Right cardiac atrium (tissue), 5 donors: ENCODE measurements around the gene ASCC3. TPM values are rescaled to one million over a fixed set of nuclear protein-coding genes. Genes with fewer than 3 reads are reported as not detected.

Source experiments
- ATAC-seq, 2 donors: fragments of 200-7000 bp; cut with Tn5 transposase; one replicate each; pipeline versions ENCODE4 v1.8.0 to v1.9.1; 2020; ENCODE audit warnings: moderate library complexity in 2 of 2, mild to moderate bottlenecking in 1 of 2
- DNase-seq, 3 donors: peaks; one replicate each; pipeline ENCODE4 v3.0.0-alpha.2; 2020
- H3K27ac ChIP-seq: one replicate; pipeline ENCODE4 v1.5.1; 2013; ENCODE audit warnings: mild to moderate bottlenecking, low read length, control low read depth, moderate library complexity
- H3K27me3 ChIP-seq: one replicate; pipeline ENCODE4 v1.6.1; 2013; ENCODE audit not compliant: control insufficient read depth, insufficient read depth
- H3K4me1 ChIP-seq: one replicate; pipeline ENCODE4 v1.6.1; 2013; ENCODE audit warnings: low read length; ENCODE audit not compliant: control insufficient read depth, insufficient read depth
- H3K4me3 ChIP-seq: one replicate; pipeline ENCODE4 v1.5.1; 2013; ENCODE audit warnings: low read length, control low read depth
- H3K9me3 ChIP-seq: one replicate; pipeline ENCODE4 v1.6.1; 2013; ENCODE audit warnings: low read length; ENCODE audit not compliant: control insufficient read depth
- WGBS: extraction: QIAGEN DNeasy Blood & Tissue Kit; methylation state at CpG from one replicate; pipeline ENCODE4 v1.1.7; 2013; 5-methylcytosine and 5-hydroxymethylcytosine counted together
- intact Hi-C, 4 donors: fragments of 100-400 bp; cut with DNase I; formaldehyde crosslinking; loops; one replicate each; pipeline versions ENCODE4 v1.11.0 to v1.14.0; 2022 to 2023
- polyA plus RNA-seq: library from polyadenylated mRNA; stranded (reverse); fragments of 200-250 nt; gene quantifications from one replicate; pipeline ENCODE4 v1.2.3, GENCODE V29; 2013
- total RNA-seq, 4 donors: library from RNA; stranded (reverse); fragmentation: NEBNext Ultra II Directional; extraction: Animal tissue kit (Norgen Biotek cat#: 25700); gene quantifications; one replicate each; pipeline ENCODE4 v1.2.1, GENCODE V29; 2021
- donor health status: healthy with polysubstance abuse.
- donor health status: DM: no; HTN: yes; CAD: no.
- donor health status: DM: no; HTN: no; CAD: no.
- donor health status: DM: no; HTN: yes; CAD: no; lungs with severe emphysema.
- donor health status: DM: yes; HTN: yes; CAD: no.

The ASCC3 gene
- total and polyA plus RNA-seq, 5 donors, result 11.8 to 26.1 (median 22.1) TPM

DNA sequence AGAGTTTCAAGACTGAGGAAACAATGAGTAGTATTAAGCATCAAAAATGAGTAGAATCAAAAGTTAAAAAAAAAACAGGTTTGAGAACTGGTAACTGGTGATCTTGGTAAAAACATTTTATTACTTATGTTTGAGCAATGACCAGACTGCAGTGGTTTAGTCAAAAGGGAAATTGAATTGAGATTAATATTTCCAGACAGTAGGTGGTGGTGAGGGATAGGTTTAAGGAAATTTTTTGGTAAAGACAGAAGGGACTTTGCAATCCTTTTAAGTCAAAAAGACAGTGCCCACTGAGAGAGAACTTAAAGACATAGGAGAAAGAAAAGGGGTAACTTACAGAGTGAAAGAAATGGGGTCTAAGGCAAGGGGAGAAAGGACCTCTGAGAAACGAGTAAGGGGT, 156.9 kb downstream of the ASCC3 start:
- no peak for DNase-seq
- H3K4me3 ChIP-seq, result no peak overlapping the region
- H3K9me3 ChIP-seq, result no peaks in the 10 kb centered on the region
- intact Hi-C loops, result no loop called here
- 61% methylated on average over 1 of the region's 1 CpG for WGBS
- no peaks in the 10 kb centered on the region for H3K27me3 ChIP-seq
- ATAC-seq, result no peak
- H3K4me1 ChIP-seq, result no peaks in the 10 kb centered on the region
- H3K27ac ChIP-seq, result no peak overlapping the region

DNA sequence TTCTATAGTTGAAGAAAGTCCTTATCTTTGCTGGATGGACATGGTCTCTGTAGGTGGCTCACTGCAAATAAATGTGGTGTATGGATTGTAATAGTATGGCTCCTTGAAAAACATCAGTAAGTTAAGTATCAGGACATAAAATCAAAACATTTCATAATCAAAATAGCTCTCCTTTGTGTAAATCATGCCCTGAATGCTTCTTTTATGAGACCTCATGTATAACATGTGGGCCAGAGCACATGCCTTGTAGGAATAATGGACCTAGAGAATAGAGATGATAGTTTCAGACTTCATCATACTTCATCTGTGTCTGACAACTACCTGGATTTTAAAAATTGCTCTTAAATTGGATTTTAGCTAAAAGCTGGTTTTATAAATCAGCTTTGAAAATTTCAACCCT, 159.9 kb downstream of the ASCC3 start:
- intact Hi-C loops, result no loop called here
- Histone ChIP-seq H3K27me3 (no peaks in the 10 kb centered on the region), H3K4me3 (no peak overlapping the region), H3K4me1 (no peaks in the 10 kb centered on the region), H3K9me3 (no peaks in the 10 kb centered on the region), H3K27ac (no peak overlapping the region)
- DNase-seq (no peak), ATAC-seq (no peak)

DNA sequence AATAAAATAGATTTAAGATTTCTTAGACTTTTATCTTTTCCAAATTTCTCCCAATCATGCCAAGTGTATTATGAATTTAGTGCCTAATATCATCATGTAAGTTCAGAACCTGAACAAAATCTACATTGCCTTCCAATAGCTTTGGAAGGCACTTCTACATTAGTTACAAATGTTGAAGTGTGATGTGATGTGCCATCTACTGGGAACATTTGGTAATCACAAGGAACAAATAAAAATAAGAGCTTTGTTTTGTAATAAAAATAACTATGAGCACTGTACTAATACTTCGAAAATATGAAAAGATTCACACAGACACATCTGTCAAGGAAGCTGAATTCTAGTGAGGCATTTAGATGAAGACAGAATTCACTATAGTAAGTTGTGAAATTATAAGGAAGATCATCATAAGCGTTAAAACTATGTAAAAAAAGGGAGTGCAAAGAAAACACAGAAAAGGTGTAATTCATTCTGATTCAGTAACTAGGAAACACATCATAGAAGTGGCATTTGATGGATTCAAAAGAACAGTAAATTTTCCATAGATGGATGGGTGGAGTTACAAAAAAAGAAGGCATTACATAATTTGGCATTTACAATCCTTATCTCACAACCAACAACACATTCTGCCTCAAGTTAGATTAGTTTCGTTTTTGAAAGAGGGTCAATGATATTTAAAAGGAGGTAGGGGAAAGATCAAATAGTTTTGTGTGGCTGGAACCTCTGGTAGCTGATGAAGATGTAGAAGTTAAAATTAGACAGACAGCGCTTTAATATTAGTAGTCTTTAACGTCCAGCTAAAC, 161.0 kb downstream of the ASCC3 start:
- no peaks in the 10 kb centered on the region for H3K9me3 ChIP-seq
- H3K4me3 ChIP-seq, result peak overlapping the region; percentile 73
- H3K4me1 ChIP-seq, result no peaks in the 10 kb centered on the region
- H3K27ac ChIP-seq, result no peak overlapping the region
- no peak for ATAC-seq
- intact Hi-C loops, result no loop called here
- DNase-seq, result no peak
- 35% methylated on average over 5 of the region's 5 CpGs for WGBS
- no peaks in the 10 kb centered on the region for H3K27me3 ChIP-seq

DNA sequence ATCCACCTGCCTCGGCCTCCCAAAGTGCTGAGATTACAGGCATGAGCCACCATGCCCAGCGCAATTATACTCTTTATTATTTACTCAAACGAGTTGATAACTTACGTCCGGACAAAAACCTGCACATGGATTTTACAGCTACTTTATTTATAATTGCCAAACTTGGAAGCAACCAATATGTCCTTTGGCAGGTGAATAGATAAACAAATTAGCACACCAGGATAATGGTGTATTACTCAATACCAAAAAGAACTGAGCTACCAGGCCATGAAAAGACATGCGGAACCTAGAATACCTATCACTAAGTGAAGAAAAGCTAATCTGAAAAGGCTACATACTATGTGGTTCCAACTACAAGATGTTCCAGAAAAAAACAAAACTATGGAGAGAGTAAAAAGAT, 168.1 kb downstream of the ASCC3 start:
- no peak for DNase-seq
- H3K4me3 ChIP-seq, result no peak overlapping the region
- ATAC-seq, result no peak
- H3K4me1 ChIP-seq, result no peaks in the 10 kb centered on the region
- no peaks in the 10 kb centered on the region for H3K27me3 ChIP-seq
- intact Hi-C loops, result no loop called here
- no peaks in the 10 kb centered on the region for H3K9me3 ChIP-seq
- WGBS, result 99% methylated on average over 6 of the region's 6 CpGs
- no peak overlapping the region for H3K27ac ChIP-seq

DNA sequence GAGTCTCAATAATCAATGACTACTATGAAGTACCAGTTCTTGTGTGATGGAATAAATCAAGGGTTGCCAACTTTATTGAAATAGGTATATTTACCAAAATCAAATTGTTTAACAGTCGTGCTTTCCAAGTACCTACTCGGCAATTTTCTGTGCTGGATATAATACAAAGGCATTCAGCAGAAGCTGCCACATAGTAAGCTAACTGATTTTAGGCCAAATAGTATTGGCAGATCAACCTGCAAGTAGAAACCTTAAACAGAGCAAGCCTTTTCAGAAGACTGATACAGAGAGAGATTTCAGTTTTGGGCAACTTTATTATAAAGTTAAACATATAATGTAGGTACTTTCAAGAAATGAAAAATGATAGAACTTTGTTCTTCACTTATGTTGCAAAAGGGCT, 174.6 kb downstream of the ASCC3 start:
- no peak for ATAC-seq

DNA sequence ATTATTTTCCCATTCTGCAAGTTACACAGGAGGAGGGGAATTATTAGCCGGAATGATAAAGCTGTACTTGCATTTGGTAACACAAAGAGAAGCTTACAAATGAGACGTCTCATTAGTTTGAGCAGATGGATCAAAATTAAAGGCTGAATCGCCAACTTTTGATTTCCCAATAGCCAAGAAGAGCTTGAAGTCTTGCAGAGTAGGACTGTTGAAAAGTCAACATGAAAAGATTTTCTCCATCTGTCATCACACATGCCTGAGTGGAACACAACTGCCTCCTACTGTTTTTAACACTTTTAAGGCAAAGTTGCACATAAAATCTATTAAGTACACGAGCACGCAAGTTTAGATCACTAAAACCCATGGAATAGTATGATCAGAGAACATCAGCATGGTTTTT, 176.2 kb downstream of the ASCC3 start:
- Histone ChIP-seq H3K4me3 (no peak overlapping the region), H3K9me3 (no peaks in the 10 kb centered on the region), H3K27me3 (no peaks in the 10 kb centered on the region), H3K27ac (no peak overlapping the region), H3K4me1 (no peaks in the 10 kb centered on the region)
- ATAC-seq, result no peak
- intact Hi-C loops, result no loop called here
- DNase-seq, result no peak
- 73% methylated on average over 5 of the region's 5 CpGs for WGBS

More for the DNA sequence above, 174.6 kb downstream of the ASCC3 start:
- no peak for DNase-seq
- intact Hi-C loops, result no loop called here
- 94% methylated on average over 2 of the region's 2 CpGs for WGBS
- no peaks in the 10 kb centered on the region for H3K4me1 ChIP-seq
- H3K27me3 ChIP-seq, result no peaks in the 10 kb centered on the region
- no peak overlapping the region for H3K27ac ChIP-seq
- no peaks in the 10 kb centered on the region for H3K9me3 ChIP-seq
- H3K4me3 ChIP-seq, result no peak overlapping the region

DNA sequence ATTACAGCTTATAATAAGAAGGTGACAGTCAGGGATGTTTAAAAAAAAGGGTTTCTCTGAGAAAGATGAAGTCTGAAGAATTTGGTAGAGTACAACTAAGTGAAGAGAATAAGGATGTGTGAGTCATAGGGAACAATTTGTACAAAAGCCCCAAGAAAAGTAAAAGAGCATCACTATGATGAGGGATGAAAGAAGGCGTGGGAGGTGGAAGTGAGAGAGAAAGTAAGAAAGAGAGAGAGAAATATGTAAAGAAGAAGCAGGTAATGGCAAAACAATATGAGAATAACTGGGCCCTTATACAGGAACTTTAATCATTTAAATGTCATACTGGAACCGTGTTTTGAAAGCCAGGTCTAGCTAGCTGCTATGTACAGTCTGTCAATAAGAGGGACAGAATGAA, 179.4 kb downstream of the ASCC3 start:
- no peaks in the 10 kb centered on the region for H3K4me1 ChIP-seq
- WGBS, result 92% methylated on average over 2 of the region's 2 CpGs
- ATAC-seq (no peak), DNase-seq (no peak)
- intact Hi-C loops, result no loop called here
- H3K9me3 ChIP-seq, result no peaks in the 10 kb centered on the region
- H3K4me3 ChIP-seq, result no peak overlapping the region
- no peaks in the 10 kb centered on the region for H3K27me3 ChIP-seq
- no peak overlapping the region for H3K27ac ChIP-seq

DNA sequence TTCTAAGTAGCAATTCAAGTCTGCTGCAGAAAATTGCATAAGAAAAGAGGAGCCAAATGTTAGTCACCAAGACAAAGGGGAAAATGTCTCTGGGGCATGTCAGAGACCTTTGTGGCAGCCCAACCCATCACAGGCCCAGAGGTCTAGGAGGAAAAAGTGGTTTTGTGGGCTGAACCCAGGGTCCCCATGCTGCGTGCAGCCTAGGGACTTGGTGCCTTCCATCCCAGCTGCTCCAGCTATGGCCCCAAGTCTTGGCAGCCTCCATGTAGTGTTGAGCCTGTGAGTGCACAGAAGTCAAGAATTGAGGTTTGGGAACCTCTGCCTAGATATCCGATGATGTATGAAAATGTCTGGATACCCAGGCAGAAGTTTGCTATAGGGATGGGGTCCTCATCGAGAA, 181.1 kb downstream of the ASCC3 start:
- DNase-seq, result no peak
- Histone ChIP-seq H3K27ac (no peak overlapping the region), H3K4me1 (no peaks in the 10 kb centered on the region), H3K4me3 (no peak overlapping the region), H3K9me3 (no peaks in the 10 kb centered on the region), H3K27me3 (no peaks in the 10 kb centered on the region)
- intact Hi-C loops, result no loop called here
- WGBS, result 99% methylated on average over 3 of the region's 3 CpGs
- ATAC-seq, result no peak

DNA sequence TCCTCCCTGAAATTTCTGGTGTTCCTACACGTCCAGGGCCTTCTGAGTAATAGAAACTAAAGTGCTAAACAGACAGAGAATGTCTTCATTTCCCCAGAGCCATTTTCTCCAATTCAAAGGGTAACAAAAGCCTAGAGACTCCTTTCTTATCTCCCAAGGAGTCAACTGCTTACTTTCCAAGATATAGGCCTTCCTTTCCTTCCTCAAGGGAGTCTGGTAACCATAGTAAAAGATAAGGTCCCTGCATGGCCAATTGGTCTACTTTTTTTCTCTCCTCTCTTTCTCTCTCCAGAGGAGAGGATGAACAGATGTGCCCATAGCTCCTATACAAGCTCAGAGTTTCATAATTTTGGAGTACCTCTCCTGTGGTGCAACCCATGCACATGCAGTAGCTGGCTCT, 185.7 kb downstream of the ASCC3 start:
- DNase-seq (no peak), ATAC-seq (peak in 1 of 2 donors; percentile 62)
- WGBS, result 57% methylated on average over 1 of the region's 1 CpG

DNA sequence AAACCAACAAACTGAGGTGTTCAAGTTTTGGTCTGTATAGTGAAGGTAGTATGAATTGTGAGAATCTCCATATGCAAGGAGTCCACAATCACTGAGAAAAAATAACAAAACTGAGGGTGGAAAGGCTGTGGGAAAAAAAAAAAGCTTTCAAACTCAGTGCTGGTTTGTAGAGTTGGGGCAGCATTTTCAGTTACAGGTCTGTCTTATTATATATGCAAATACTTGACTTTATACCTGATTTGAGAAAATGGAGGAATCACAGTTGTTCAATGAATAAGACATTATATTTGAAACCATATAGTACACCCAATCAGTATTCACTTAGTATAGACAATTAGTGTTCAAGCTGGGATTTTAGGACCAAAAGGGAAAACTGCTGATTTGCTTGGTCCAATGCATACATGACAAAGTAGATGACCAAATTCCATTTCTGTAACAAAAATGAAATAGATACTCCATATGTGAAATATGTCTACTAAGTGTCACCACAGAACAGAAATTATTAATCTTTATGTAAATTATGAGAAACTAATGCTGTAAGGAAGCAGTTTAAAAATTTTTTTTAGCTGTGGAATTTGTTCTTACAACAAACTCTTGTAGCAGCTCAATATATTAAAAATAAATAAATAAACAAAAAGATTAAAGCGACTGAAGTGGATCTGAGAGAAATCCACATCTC, 187.7 kb downstream of the ASCC3 start:
- intact Hi-C loops, result no loop called here
- Histone ChIP-seq H3K27ac (no peak overlapping the region), H3K4me3 (no peak overlapping the region), H3K4me1 (no peaks in the 10 kb centered on the region), H3K9me3 (no peaks in the 10 kb centered on the region), H3K27me3 (no peaks in the 10 kb centered on the region)
- no peak for ATAC-seq
- 99% methylated on average over 1 of the region's 1 CpG for WGBS
- DNase-seq, result no peak

More for the DNA sequence above, 185.7 kb downstream of the ASCC3 start:
- H3K27me3 ChIP-seq, result no peaks in the 10 kb centered on the region
- no peak overlapping the region for H3K27ac ChIP-seq
- no peaks in the 10 kb centered on the region for H3K9me3 ChIP-seq
- no peaks in the 10 kb centered on the region for H3K4me1 ChIP-seq
- H3K4me3 ChIP-seq, result no peak overlapping the region
- intact Hi-C loops, result no loop called here

DNA sequence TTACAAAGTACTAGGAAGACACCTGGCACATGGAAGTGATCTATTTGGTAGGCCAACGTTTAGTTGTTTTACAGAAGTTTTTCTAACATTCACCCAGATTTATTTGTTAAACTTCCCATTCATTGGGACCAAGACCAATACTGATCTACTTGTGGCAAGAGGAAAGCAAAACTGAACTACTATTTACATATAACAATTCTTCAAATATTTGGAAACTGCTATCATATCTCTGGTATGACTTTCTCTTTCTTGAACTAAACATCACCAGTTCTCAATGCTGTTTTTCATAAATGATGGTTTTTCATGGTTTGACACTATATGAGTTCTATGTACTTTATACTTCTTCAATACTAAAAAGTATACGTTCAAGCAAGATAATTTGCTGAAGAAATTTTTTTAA, 189.2 kb downstream of the ASCC3 start:
- intact Hi-C loops, result no loop called here
- Histone ChIP-seq H3K27ac (no peak overlapping the region), H3K27me3 (no peaks in the 10 kb centered on the region), H3K9me3 (no peaks in the 10 kb centered on the region), H3K4me1 (no peaks in the 10 kb centered on the region), H3K4me3 (no peak overlapping the region)
- no peak for ATAC-seq
- no peak for DNase-seq
- WGBS, result 88% methylated on average over 2 of the region's 2 CpGs
